H1 (cell line): ENCODE measurements around the gene HNRNPA3. TPM values are rescaled to one million over a fixed set of nuclear protein-coding genes. Genes with fewer than 3 reads are reported as not detected.

Experiments
- CTCF ChIA-PET: fragments of 300-600 bp; sonication (Branson Sonifier 250); formaldehyde crosslinking; loops from one replicate; lab custom pipeline; 2021; ENCODE audit not compliant: partially characterized antibody; lab: Charles Lee
- POLR2A ChIA-PET: fragments of 300-600 bp; sonication (Branson Sonifier 250); formaldehyde crosslinking; loops from one replicate; lab custom pipeline; 2021; ENCODE audit warnings: inconsistent platforms; ENCODE audit not compliant: partially characterized antibody; lab: Charles Lee
- DNase-seq, 2 experiments: peaks; one replicate each; pipeline versions ENCODE4 v3.0.0 to v3.0.0-alpha.2; 2010 to 2022; ENCODE audit warnings: low spot score in 2 of 2, low read depth in 1 of 2, mixed read lengths in 1 of 2
- FAIRE-seq: peaks from 2 replicates; lab custom pipeline; 2011; peaks lifted over from hg19 to GRCh38; lab: Jason Lieb, UNC
- H2AFZ ChIP-seq: 2 replicates; pipeline ENCODE4 v1.8.1; 2012; ENCODE audit warnings: low read length, inconsistent platforms
- H2AK5ac ChIP-seq: 2 replicates; pipeline ENCODE4 v1.6.1; 2013; ENCODE audit warnings: low read depth, low read length
- H2BK120ac ChIP-seq: replicated peaks from 2 replicates; pipeline ENCODE3; 2013; ENCODE audit warnings: low read depth, low read length, inconsistent platforms
- H2BK12ac ChIP-seq: 2 replicates; pipeline ENCODE4 v1.6.1; 2013; ENCODE audit warnings: low read depth, low read length
- H2BK15ac ChIP-seq: 2 replicates; pipeline ENCODE4 v1.6.1; 2013; ENCODE audit warnings: low read length
- H2BK20ac ChIP-seq: 2 replicates; pipeline ENCODE4 v1.6.1; 2013; ENCODE audit warnings: low read length
- H2BK5ac ChIP-seq: 2 replicates; pipeline ENCODE4 v1.6.1; 2013; ENCODE audit warnings: low read depth, low read length
- H3K14ac ChIP-seq: 2 replicates; pipeline ENCODE4 v1.6.1; 2013; ENCODE audit warnings: inconsistent platforms; ENCODE audit not compliant: insufficient read length
- H3K18ac ChIP-seq: 2 replicates; pipeline ENCODE4 v1.6.1; 2013; ENCODE audit warnings: low read length; ENCODE audit errors: extremely low read depth
- H3K23ac ChIP-seq: 2 replicates; pipeline ENCODE4 v1.6.1; 2013; ENCODE audit warnings: inconsistent platforms; ENCODE audit not compliant: insufficient read length
- H3K23me2 ChIP-seq: 2 replicates; pipeline ENCODE4 v1.6.1; 2013; ENCODE audit warnings: low read depth, low read length
- H3K27ac ChIP-seq: 2 replicates; pipeline ENCODE4 v1.6.1; 2011; ENCODE audit warnings: low read depth, low read length, inconsistent platforms
- H3K27me3 ChIP-seq, 4 experiments: replicated peaks in 1 of 4; 1 replicate in 1 of 4; 2 replicates in 3 of 4; pipeline versions ENCODE4 v1.6.1 to v1.8.1; 2011 to 2013; ENCODE audit warnings: low read length in 3 of 4, mild to moderate bottlenecking in 3 of 4, inconsistent platforms in 2 of 4, mixed read lengths in 2 of 4, moderate library complexity in 1 of 4; ENCODE audit not compliant: control insufficient read depth in 3 of 4, insufficient read depth in 3 of 4; ENCODE audit errors: extremely low read depth in 1 of 4
- H3K36me3 ChIP-seq, 4 experiments: 2 replicates each; pipeline versions ENCODE4 v1.6.1 to v1.8.1; 2011 to 2013; ENCODE audit warnings: mild to moderate bottlenecking in 4 of 4, low read length in 3 of 4, moderate library complexity in 2 of 4, control low read depth in 1 of 4, inconsistent platforms in 1 of 4; ENCODE audit not compliant: insufficient read depth in 4 of 4, control insufficient read depth in 2 of 4
- H3K4ac ChIP-seq: replicated peaks from 2 replicates; pipeline ENCODE3; 2013; ENCODE audit warnings: low read length, low read depth, mixed read lengths, inconsistent platforms; ENCODE audit not compliant: insufficient read length
- H3K4me1 ChIP-seq, 4 experiments: replicated peaks in 1 of 4; 1 replicate in 1 of 4; 2 replicates in 3 of 4; pipeline versions ENCODE4 v1.6.1 to v1.8.1; 2011 to 2013; ENCODE audit warnings: low read length in 3 of 4, inconsistent platforms in 2 of 4, mixed read lengths in 1 of 4; ENCODE audit not compliant: insufficient read depth in 4 of 4, control insufficient read depth in 3 of 4
- H3K4me2 ChIP-seq, 2 experiments: 2 replicates each; pipeline versions ENCODE4 v1.6.1 to v1.8.1; 2011 to 2013; ENCODE audit warnings: low read depth in 2 of 2, low read length in 2 of 2, control low read depth in 1 of 2, inconsistent platforms in 1 of 2, mild to moderate bottlenecking in 1 of 2; ENCODE audit not compliant: insufficient read depth in 1 of 2
- H3K4me3 ChIP-seq, 4 experiments: fragments of 200-600, 300-600 bp in 1 of 4; sonication (generic), shearing (Covaris generic), sonication (Bioruptor Twin) in 1 of 4; 2 replicates each; pipeline versions ENCODE4 v1.5.1 to v1.8.1; 2011 to 2016; ENCODE audit warnings: low read length in 4 of 4, low read depth in 3 of 4, control low read depth in 2 of 4, inconsistent platforms in 2 of 4, mild to moderate bottlenecking in 2 of 4, mixed read lengths in 1 of 4, moderate library complexity in 1 of 4; ENCODE audit not compliant: insufficient read depth in 2 of 4; ENCODE audit errors: extremely low read depth in 1 of 4
- H3K56ac ChIP-seq: replicated peaks from 2 replicates; pipeline ENCODE3; 2013; ENCODE audit warnings: low read depth, mild to moderate bottlenecking, mixed read lengths, low read length, inconsistent platforms; ENCODE audit not compliant: insufficient read length
- H3K79me1 ChIP-seq: 2 replicates; pipeline ENCODE4 v1.6.1; 2013; ENCODE audit warnings: low read depth, low read length, control low read depth
- H3K79me2 ChIP-seq, 2 experiments: 2 replicates each; pipeline versions ENCODE4 v1.6.1 to v1.8.1; 2012 to 2013; ENCODE audit warnings: low read length in 2 of 2, mild to moderate bottlenecking in 2 of 2, inconsistent platforms in 1 of 2; ENCODE audit not compliant: insufficient read depth in 2 of 2, control insufficient read depth in 1 of 2
- H3K9ac ChIP-seq, 4 experiments: replicated peaks in 1 of 4; 1 replicate in 1 of 4; 2 replicates in 3 of 4; pipeline versions ENCODE4 v1.6.1 to v1.8.1; 2011 to 2013; ENCODE audit warnings: low read depth in 3 of 4, low read length in 3 of 4, control low read depth in 2 of 4, mild to moderate bottlenecking in 2 of 4, moderate library complexity in 2 of 4, inconsistent platforms in 1 of 4; ENCODE audit errors: extremely low read depth in 1 of 4
- H3K9me3 ChIP-seq, 2 experiments: 2 replicates each; pipeline versions ENCODE4 v1.6.1 to v1.8.1; 2012 to 2013; ENCODE audit warnings: mild to moderate bottlenecking in 2 of 2, moderate library complexity in 2 of 2, control low read depth in 1 of 2, inconsistent platforms in 1 of 2, low read depth in 1 of 2, low read length in 1 of 2, mixed read lengths in 1 of 2; ENCODE audit not compliant: insufficient read depth in 2 of 2
- H4K20me1 ChIP-seq, 2 experiments: replicated peaks in 1 of 2; 2 replicates each; pipeline versions ENCODE3 to v1.8.1; 2011 to 2013; ENCODE audit warnings: inconsistent platforms in 2 of 2, low read length in 2 of 2, mild to moderate bottlenecking in 1 of 2; ENCODE audit not compliant: insufficient read depth in 2 of 2, control insufficient read depth in 1 of 2
- H4K5ac ChIP-seq: 2 replicates; pipeline ENCODE4 v1.6.1; 2013; ENCODE audit warnings: low read length, low read depth, mixed read lengths, inconsistent platforms; ENCODE audit not compliant: insufficient read length
- H4K8ac ChIP-seq: 2 replicates; pipeline ENCODE4 v1.8.0; 2013; ENCODE audit warnings: mild to moderate bottlenecking, moderate library complexity, low read length, inconsistent platforms; ENCODE audit not compliant: insufficient read depth; ENCODE audit errors: extremely low read depth
- H4K91ac ChIP-seq: replicated peaks from 2 replicates; pipeline ENCODE3; 2013; ENCODE audit warnings: low read length, mixed read lengths, inconsistent platforms; ENCODE audit not compliant: insufficient read length
- ATF3 ChIP-seq: IDR thresholded peaks from 2 replicates; pipeline ENCODE4 v1.6.1; 2011; ENCODE audit warnings: low read depth, mild to moderate bottlenecking, low read length; ENCODE audit not compliant: insufficient read depth
- BCL11A ChIP-seq, 2 experiments: IDR thresholded peaks; one replicate each; pipeline ENCODE4 v1.6.1; 2011; ENCODE audit warnings: low read depth in 2 of 2, low read length in 2 of 2, mild to moderate bottlenecking in 2 of 2
- CBX8 ChIP-seq: fragments of 300-800, 300-1000 bp; sonication (generic); IDR thresholded peaks from 2 replicates; pipeline ENCODE4 v1.7.1; 2016; ENCODE audit warnings: low read depth, low read length, borderline replicate concordance
- CREB1 ChIP-seq: IDR thresholded peaks from 2 replicates; pipeline ENCODE4 v1.6.1; 2012; ENCODE audit warnings: inconsistent platforms
- EZH2 ChIP-seq: fragments of 200-600 bp; sonication (generic); IDR thresholded peaks from 2 replicates; pipeline ENCODE4 v1.7.1; 2012; ENCODE audit warnings: low read depth, mild to moderate bottlenecking, moderate library complexity, low read length, inconsistent platforms; ENCODE audit not compliant: severe bottlenecking
- JUN ChIP-seq: IDR thresholded peaks from 2 replicates; pipeline ENCODE4 v1.6.1; 2011; ENCODE audit warnings: low read depth, mild to moderate bottlenecking, improper control_type of control experiment, low read length
- RFX5 ChIP-seq: IDR thresholded peaks from 2 replicates; pipeline ENCODE4 v1.6.1; 2011; ENCODE audit warnings: low read depth, low read length, improper control_type of control experiment, borderline replicate concordance
- SAP30 ChIP-seq: fragments of 300-600 bp; sonication (generic); IDR thresholded peaks from 2 replicates; pipeline ENCODE4 v1.7.1; 2012; ENCODE audit warnings: low read length, moderate library complexity, mild to moderate bottlenecking, inconsistent platforms; ENCODE audit not compliant: insufficient read depth, insufficient replicate concordance
- SP1 ChIP-seq: IDR thresholded peaks from 2 replicates; pipeline ENCODE4 v1.6.1; 2011; ENCODE audit warnings: low read depth, low read length
- SRF ChIP-seq: IDR thresholded peaks from 2 replicates; pipeline ENCODE4 v1.6.1; 2011; ENCODE audit warnings: mild to moderate bottlenecking, low read depth, low read length, moderate library complexity
- TCF12 ChIP-seq: IDR thresholded peaks from 2 replicates; pipeline ENCODE4 v1.6.1; 2011; ENCODE audit warnings: low read depth, mild to moderate bottlenecking, low read length
- TEAD4 ChIP-seq: IDR thresholded peaks from 2 replicates; pipeline ENCODE4 v1.6.1; 2012; ENCODE audit warnings: low read depth, low read length, inconsistent platforms, mixed read lengths
- WGBS, 2 experiments: shearing (Covaris generic) in 1 of 2; methylation state at CpG; one replicate each; pipeline versions ENCODE4 v1.1.6 to v1.1.7; 2013 to 2015; ENCODE audit warnings: low lambda C conversion rate in 2 of 2, mixed read lengths in 2 of 2, inconsistent platforms in 1 of 2, low coverage in 1 of 2, missing lambda C conversion rate in 1 of 2; ENCODE audit not compliant: insufficient replicate concordance in 2 of 2, insufficient coverage in 1 of 2, insufficient read length in 1 of 2; ENCODE audit errors: extremely low coverage in 1 of 2, missing lambda C conversion rate in 1 of 2; 5-methylcytosine and 5-hydroxymethylcytosine counted together
- polyA plus RNA-seq, 7 experiments: library from polyadenylated mRNA; depleted of rRNA in 3 of 7; stranded (reverse) in 5 of 7; unstranded in 2 of 7; fragments of >200 nt in 5 of 7; fragments of 200-250 nt in 2 of 7; gene quantifications; 1 replicate in 5 of 7; 2 replicates in 1 of 7; 4 replicates in 1 of 7; pipeline versions ENCODE4 v1.2.1 to v1.2.3, GENCODE V29; 2011 to 2013; ENCODE audit warnings: missing spikeins in 2 of 7, mixed read lengths in 2 of 7
- total RNA-seq: library from RNA; stranded (reverse); fragmentation: NEBNext Ultra II Directional; extraction: Animal tissue kit (Norgen Biotek cat#: 25700); gene quantifications from 2 replicates; pipeline ENCODE4 v1.2.1, GENCODE V29; 2021

Gene HNRNPA3
- total and polyA plus RNA-seq, 2 of the 8 experiments (the other 6 are each of a cell fraction or from before 2014, with no cell fraction given) = 66.1 to 408 TPM

- DNase-seq (no peak), FAIRE-seq (no peak)
- no peak overlapping the region for H2BK15ac ChIP-seq
- no peak overlapping the region for H3K4me2 ChIP-seq
- no peak overlapping the region for H3K18ac ChIP-seq
- no peak overlapping the region for H4K8ac ChIP-seq
- 87% methylated on average over 6 of the region's 6 CpGs; no CpG with 5 or more reads in 1 of the 2 experiments for WGBS, 2 experiments
- H2BK5ac ChIP-seq = no peak overlapping the region
- peaks cover 2 to 4% of the 10 kb centered on the region in 2 experiments for H4K20me1 ChIP-seq
- no peaks in the 10 kb centered on the region for H3K4me1 ChIP-seq
- H3K23ac ChIP-seq = no peak overlapping the region
- H2BK120ac ChIP-seq = no peak overlapping the region
- no peak overlapping the region for H2AFZ ChIP-seq
- H3K27me3 ChIP-seq = no peaks in the 10 kb centered on the region
- no peak overlapping the region for H2AK5ac ChIP-seq
- no peak overlapping the region for H3K56ac ChIP-seq
- POLR2A ChIA-PET = interaction anchor here (1.0 to 7.1 kb wide), 7 partner anchors 8 to 29 kb away, joined by 4 to 56 read pairs (median 7); partner anchors contain the start of gene NFE2L2
- H3K36me3 ChIP-seq = peaks cover 8 to 27% (median 23%) of the 10 kb centered on the region in 4 experiments; a peak in 7 of 8 replicates
- peaks cover 6% of the 10 kb centered on the region for H3K79me1 ChIP-seq
- no peak overlapping the region for H3K14ac ChIP-seq
- H4K91ac ChIP-seq = no peak overlapping the region
- H3K23me2 ChIP-seq = no peaks in the 10 kb centered on the region
- no peak overlapping the region for H3K4me3 ChIP-seq
- H4K5ac ChIP-seq = no peak overlapping the region
- peaks cover 7 to 52% of the 10 kb centered on the region in 2 experiments; a peak in 3 of 4 replicates for H3K79me2 ChIP-seq
- H3K4ac ChIP-seq = no peak overlapping the region
- H2BK20ac ChIP-seq = no peak overlapping the region
- no peaks in the 10 kb centered on the region for H3K9me3 ChIP-seq
- no peak overlapping the region for H3K27ac ChIP-seq
- no peak overlapping the region for H2BK12ac ChIP-seq
- no peak overlapping the region for H3K9ac ChIP-seq
- CTCF ChIA-PET = interaction anchor here (0.9 to 5.9 kb wide), 8 partner anchors 18 to 71 kb away, joined by 3 to 41 read pairs (median 4); no protein-coding TSS in a partner anchor
- TF ChIP-seq TCF12 (no peak), BCL11A (IDR thresholded peaks at IDR 0.05; ENCODE audit: low read depth in 2 of 2, low read length in 2 of 2) (no peak), CBX8 (no peak), SRF (no peak), ATF3 (no peak), CREB1 (no peak), TEAD4 (no peak), RFX5 (no peak), JUN (no peak), SP1 (no peak), EZH2 (no peak), SAP30 (no peak)
Measured at GRCh38 chr2:177235855-177236437, 23.4 kb downstream of the HNRNPA3 start.
